Inflammatory macrophage (primary cell): ENCODE results near the gene FNDC4.
A peak's percentile ranks its signal among the peaks of the same experiment; 100 is the strongest.

Experiments used
- DNase-seq, 2 donors: peaks; one replicate each; pipeline ENCODE4 v3.0.0-alpha.2; 2020 to 2022

FNDC4 gene

GRCh38 chr2:27493948-27494283 is 1.1 kb downstream of the FNDC4 start:
- no peak for DNase-seq

GRCh38 chr2:27492557-27492956 is 2.4 kb downstream of the FNDC4 start:
- no peak for DNase-seq

GRCh38 chr2:27489498-27490397 is 5.3 kb downstream of the FNDC4 start, which contains the start of gene IFT172:
TSS of gene IFT172 (minus strand) at chr2:27489743. CDS start at chr2:27489653, 90 bp downstream.
- peak; percentile 99 to 100 for DNase-seq

- no peak for DNase-seq
Measured at GRCh38 chr2:27489118-27489497, 5.9 kb downstream of the FNDC4 start.

- DNase-seq = no peak
Measured at GRCh38 chr2:27485496-27485895, 9.5 kb downstream of the FNDC4 start.

- no peak for DNase-seq
Measured at GRCh38 chr2:27471961-27472360, 23.0 kb downstream of the FNDC4 start.

- DNase-seq = no peak
Measured at GRCh38 chr2:27464443-27464842, 30.6 kb downstream of the FNDC4 start.

- DNase-seq = no peak
Measured at GRCh38 chr2:27461118-27461517, 33.9 kb downstream of the FNDC4 start.

GRCh38 chr2:27453968-27454367 is 41.0 kb downstream of the FNDC4 start:
- no peak for DNase-seq

GRCh38 chr2:27451095-27451494 is 43.9 kb downstream of the FNDC4 start:
- DNase-seq = no peak

GRCh38 chr2:27448381-27448780 is 46.6 kb downstream of the FNDC4 start:
- peak in 1 of 2 donors; percentile 41 for DNase-seq

- DNase-seq = no peak
Measured at GRCh38 chr2:27446057-27446456, 48.9 kb downstream of the FNDC4 start.

- no peak for DNase-seq
Measured at GRCh38 chr2:27445615-27446014, 49.4 kb downstream of the FNDC4 start.

GRCh38 chr2:27445155-27445554 is 49.8 kb downstream of the FNDC4 start:
- DNase-seq = no peak

- DNase-seq = no peak
Measured at GRCh38 chr2:27442920-27443282, 52.1 kb downstream of the FNDC4 start.

GRCh38 chr2:27441958-27442919 is 52.8 kb downstream of the FNDC4 start, which contains the start of gene KRTCAP3:
TSS of gene KRTCAP3 (plus strand) at chr2:27442381. CDS start at chr2:27442413, 32 bp downstream.
- no peak for DNase-seq
